SK-N-SH (cell line): ENCODE data around the gene EHMT2.

Experiments
- CHD2 ChIP-seq: fragments of 150-350 bp; IDR thresholded peaks from 2 replicates; pipeline ENCODE4 v1.6.1; 2018; ENCODE audit warnings: low read length; ENCODE audit not compliant: partially characterized antibody
- CTCF ChIP-seq: fragments of 200-600 bp; sonication (generic); IDR thresholded peaks from 2 replicates; pipeline ENCODE4 v1.6.1; 2017; ENCODE audit warnings: antibody characterized with exemption, mild to moderate bottlenecking, moderate library complexity
- FOXJ3 ChIP-seq: sonication (generic); formaldehyde crosslinking; IDR thresholded peaks from 2 replicates; pipeline ENCODE4 v1.5.1; 2020; ENCODE audit warnings: mild to moderate bottlenecking, missing genetic modification reagents
- MAX ChIP-seq: IDR thresholded peaks from 2 replicates; pipeline ENCODE4 v1.4.0; 2012; ENCODE audit warnings: low read depth
- POLR2AphosphoS5 ChIP-seq: IDR thresholded peaks from 2 replicates; pipeline ENCODE4 v1.6.1; 2012; ENCODE audit warnings: low read depth, low read length
- RAD21 ChIP-seq: IDR thresholded peaks from 2 replicates; pipeline ENCODE4 v1.6.1; 2012; ENCODE audit warnings: mild to moderate bottlenecking, low read length
- REST ChIP-seq: IDR thresholded peaks from 2 replicates; pipeline ENCODE4 v1.6.1; 2012; ENCODE audit warnings: mild to moderate bottlenecking, low read depth, low read length, moderate library complexity
- RXRA ChIP-seq: IDR thresholded peaks from 2 replicates; pipeline ENCODE4 v1.4.0; 2012; ENCODE audit warnings: low read depth, mild to moderate bottlenecking, borderline replicate concordance
- TAF1 ChIP-seq: IDR thresholded peaks from 2 replicates; pipeline ENCODE4 v1.6.1; 2012; ENCODE audit warnings: low read depth, mild to moderate bottlenecking, low read length, moderate library complexity, borderline replicate concordance
- TCF12 ChIP-seq: IDR thresholded peaks from 2 replicates; pipeline ENCODE4 v1.4.0; 2012
- TEAD4 ChIP-seq: IDR thresholded peaks from 2 replicates; pipeline ENCODE4 v1.4.0; 2012; ENCODE audit warnings: mild to moderate bottlenecking, borderline replicate concordance; ENCODE audit not compliant: insufficient read depth
- USF2 ChIP-seq: fragments of 150-350 bp; IDR thresholded peaks from 2 replicates; pipeline ENCODE4 v1.6.1; 2017; ENCODE audit warnings: antibody characterized with exemption, low read length, low read depth, borderline replicate concordance
- YY1 ChIP-seq: IDR thresholded peaks from 2 replicates; pipeline ENCODE4 v1.4.0; 2012; ENCODE audit warnings: low read depth, mild to moderate bottlenecking
- ZBTB33 ChIP-seq: IDR thresholded peaks from 2 replicates; pipeline ENCODE4 v1.4.0; 2012; ENCODE audit warnings: low read depth, borderline replicate concordance

GRCh38 chr6:31915351-31915750 lies 17.9 kb upstream of the EHMT2 start:
- TF ChIP-seq POLR2AphosphoS5 (no peak), FOXJ3 (no peak), CTCF (no peak), YY1 (no peak), USF2 (no peak), CHD2 (no peak), RXRA (no peak), REST (no peak), MAX (no peak), RAD21 (no peak), ZBTB33 (no peak), TEAD4 (no peak), TCF12 (no peak), TAF1 (no peak)
